ENCODE measurements around the gene TBC1D21. TPM values are rescaled to one million over a fixed set of nuclear protein-coding genes. Genes with fewer than 3 reads are reported as not detected.

Gene TBC1D21
- total RNA-seq, 4 donors from 2014 or later: not detected

- Histone ChIP-seq H3K36me3 (no peaks in the 10 kb centered on the region), H3K4me1 (peaks cover 19 to 42% of the 10 kb centered on the region in 2 donors), H3K4me3 (replicated peaks in 1 of 3) (no peak overlapping the region), H3K27ac (peak overlapping the region in 2 of 3 donors; percentile 39 to 84), H3K27me3 (no peaks in the 10 kb centered on the region), H3K9me3 (no peaks in the 10 kb centered on the region)
- DNase-seq: no peak
- WGBS, 2 donors: 66 to 69% methylated on average over 8 of the region's 8 CpGs
- TF ChIP-seq CTCF (IDR thresholded peaks at IDR 0.05) (no peak), POLR2A (IDR thresholded peaks at IDR 0.05) (no peak)
- intact Hi-C loops (cut with DNase I): no loop called here
These were observed 52.5 kb downstream of the TBC1D21 start for GRCh38 chr15:73925848-73926218.

GRCh38 chr15:73926219-73927002, 53.0 kb downstream of the TBC1D21 start, which contains the start of gene LOXL1:
LOXL1 (plus strand) TSS chr15:73926462; CDS start chr15:73926784, 322 bp downstream.
- Histone ChIP-seq H3K27me3 (no peaks in the 10 kb centered on the region), H3K4me1 (peaks cover 19 to 42% of the 10 kb centered on the region in 2 donors), H3K4me3 (replicated peaks in 1 of 3) (peak within 1 kb of the TSS; percentile 21 to 64 (median 54)), H3K36me3 (no peaks in the 10 kb centered on the region), H3K27ac (peak within 1 kb of the TSS; percentile 77 to 86 (median 84)), H3K9me3 (no peaks in the 10 kb centered on the region)
- no peak for TF ChIP-seq CTCF (IDR thresholded peaks at IDR 0.05)
- peak in 1 of 2 donors; percentile 80 for TF ChIP-seq POLR2A (IDR thresholded peaks at IDR 0.05)
- 5 to 17% methylated on average over 2 to 14 of the region's 47 CpGs for WGBS, 2 donors
- intact Hi-C loops (cut with DNase I): no loop called here
- peak; percentile 70 to 78 for DNase-seq

- peak overlapping the region; percentile 21 to 64 (median 54) for H3K4me3 ChIP-seq (replicated peaks in 1 of 3)
- peak; percentile 83 to 84 for DNase-seq
- H3K4me1 ChIP-seq: peaks cover 19 to 42% of the 10 kb centered on the region in 2 donors
- intact Hi-C loops (cut with DNase I): no loop called here
- 3% methylated on average over 17 of the region's 65 CpGs; no CpG with 5 or more reads in 1 of the 2 donors for WGBS, 2 donors
- H3K36me3 ChIP-seq: no peaks in the 10 kb centered on the region
- no peaks in the 10 kb centered on the region for H3K9me3 ChIP-seq
- H3K27me3 ChIP-seq: no peaks in the 10 kb centered on the region
- TF ChIP-seq CTCF (IDR thresholded peaks at IDR 0.05) (no peak), POLR2A (IDR thresholded peaks at IDR 0.05) (peak in 1 of 2 donors; percentile 41)
- H3K27ac ChIP-seq: peak overlapping the region; percentile 77 to 86 (median 84)
These were observed 53.7 kb downstream of the TBC1D21 start for GRCh38 chr15:73927003-73927475.

GRCh38 chr15:73927476-73928240, 54.3 kb downstream of the TBC1D21 start:
- peak overlapping the region; percentile 21 to 64 (median 54) for H3K4me3 ChIP-seq (replicated peaks in 1 of 3)
- peaks cover 18 to 36% of the 10 kb centered on the region in 2 donors for H3K4me1 ChIP-seq
- intact Hi-C loops (cut with DNase I): no loop called here
- peak; percentile 75 to 76 for DNase-seq
- H3K36me3 ChIP-seq: no peaks in the 10 kb centered on the region
- peak overlapping the region; percentile 64 to 86 (median 84) for H3K27ac ChIP-seq
- 10 to 18% methylated on average over 2 to 3 of the region's 78 CpGs for WGBS, 2 donors
- TF ChIP-seq POLR2A (IDR thresholded peaks at IDR 0.05): peak in 1 of 2 donors; percentile 44
- peak in 5 of 6 experiments; percentile 5 to 57 (median 21) for TF ChIP-seq CTCF (IDR thresholded peaks at IDR 0.05)
- no peaks in the 10 kb centered on the region for H3K9me3 ChIP-seq
- no peaks in the 10 kb centered on the region for H3K27me3 ChIP-seq
